A673 (cell line): ENCODE results near the gene UBAP1L. TPM values are rescaled to one million over a fixed set of nuclear protein-coding genes. Genes with fewer than 3 reads are reported as not detected.
A peak's percentile ranks its signal among the peaks of the same experiment; 100 is the strongest.

Source experiments
- BruUV-seq: library from RNA; stranded (reverse); fragments of 400-500 nt; replicated peaks from 2 replicates; lab custom pipeline; 2021; lab: Mats Ljungman, UMichigan
- CTCF ChIA-PET: fragments of 300-600 bp; sonication (Branson Sonifier 250); formaldehyde crosslinking; loops from one replicate; lab custom pipeline; 2022; ENCODE audit warnings: antibody characterized with exemption; lab: Charles Lee
- POLR2A ChIA-PET: fragments of 300-600 bp; sonication (Branson Sonifier 250); formaldehyde crosslinking; loops from one replicate; lab custom pipeline; 2022; ENCODE audit warnings: antibody characterized with exemption; ENCODE audit not compliant: low non-redundant PET; lab: Charles Lee
- DNase-seq: peaks from one replicate; pipeline ENCODE4 v3.0.0-alpha.2; 2015; ENCODE audit warnings: low spot score
- H3K27ac ChIP-seq: fragments of 200-600 bp; sonication (generic); 2 replicates; pipeline ENCODE4 v1.5.1; 2016; ENCODE audit warnings: mixed run types, low read depth, mild to moderate bottlenecking, mixed read lengths, antibody characterized with exemption, low read length; ENCODE audit not compliant: poor library complexity, severe bottlenecking
- H3K27me3 ChIP-seq: fragments of 200-600 bp; sonication (generic); replicated peaks from 2 replicates; pipeline ENCODE4 v1.6.1; 2017; ENCODE audit warnings: mixed run types, low read depth, mild to moderate bottlenecking, mixed read lengths, antibody characterized with exemption, low read length; ENCODE audit not compliant: insufficient read depth, poor library complexity
- H3K36me3 ChIP-seq: fragments of 200-600 bp; sonication (generic); 2 replicates; pipeline ENCODE4 v1.6.1; 2016; ENCODE audit warnings: mixed run types, mild to moderate bottlenecking, mixed read lengths, antibody characterized with exemption, low read length; ENCODE audit not compliant: insufficient read depth, poor library complexity, severe bottlenecking
- H3K4me1 ChIP-seq: fragments of 200-600 bp; sonication (generic); 2 replicates; pipeline ENCODE4 v1.6.1; 2017; ENCODE audit warnings: mixed run types, mild to moderate bottlenecking, mixed read lengths, antibody characterized with exemption, low read length; ENCODE audit not compliant: insufficient read depth, poor library complexity, severe bottlenecking
- H3K4me3 ChIP-seq: fragments of 200-600 bp; sonication (generic); 2 replicates; pipeline ENCODE4 v1.5.1; 2016; ENCODE audit warnings: low read depth, mixed run types, mild to moderate bottlenecking, mixed read lengths, low read length; ENCODE audit not compliant: poor library complexity, severe bottlenecking
- H3K9me3 ChIP-seq: fragments of 200-600 bp; sonication (generic); 2 replicates; pipeline ENCODE4 v1.6.1; 2016; ENCODE audit warnings: mixed run types, low read depth, mild to moderate bottlenecking, mixed read lengths, antibody characterized with exemption, low read length; ENCODE audit not compliant: poor library complexity, severe bottlenecking
- CTCF ChIP-seq: fragments of 300-800, 200-600 bp; sonication (generic); conservative IDR thresholded peaks from 2 replicates; pipeline ENCODE4 v1.5.1; 2017; ENCODE audit warnings: low read depth, mild to moderate bottlenecking, antibody characterized with exemption, low read length, moderate library complexity, mixed read lengths
- EZH2 ChIP-seq: fragments of 200-600 bp; sonication (generic); IDR thresholded peaks from 2 replicates; pipeline ENCODE4 v1.6.1; 2017; ENCODE audit warnings: borderline replicate concordance, low read depth, mild to moderate bottlenecking, mixed read lengths, antibody characterized with exemption, low read length; ENCODE audit not compliant: poor library complexity, severe bottlenecking
- intact Hi-C: fragments of 100-400 bp; cut with micrococcal nuclease; formaldehyde crosslinking; loops from one replicate; pipeline ENCODE4 v1.10.0; 2022; ENCODE audit not compliant: unreplicated experiment
- total RNA-seq: library from RNA; stranded (reverse); gene quantifications from 2 replicates; pipeline ENCODE4 v1.2.3, GENCODE V29; 2021

UBAP1L gene
- total RNA-seq, 1 experiment from 2014 or later = 3.9 TPM

- H3K27me3 ChIP-seq = no peaks in the 10 kb centered on the region
- POLR2A ChIA-PET = interaction anchor here (0.7 kb wide), 1 partner anchor 281 kb away, joined by 3 read pairs; no protein-coding TSS in a partner anchor
- H3K27ac ChIP-seq = no peak within 1 kb of the TSS
- DNase-seq = peak; percentile 49
- H3K4me3 ChIP-seq = peak within 1 kb of the TSS; percentile 44
- intact Hi-C loops = no loop called here
- no peaks in the 10 kb centered on the region for H3K9me3 ChIP-seq
- CTCF ChIA-PET = no interaction called here
- H3K36me3 ChIP-seq = no peaks in the 10 kb centered on the region
- TF ChIP-seq CTCF = no peak
- BruUV-seq = no TSS peak
- peaks cover 14% of the 10 kb centered on the region for H3K4me1 ChIP-seq
Observed at GRCh38 chr15:65067645-65068402, 47.2 kb downstream of the UBAP1L start, which contains the start of gene RASL12. Gene RASL12 (minus strand): TSS chr15:65067991. CDS start chr15:65067835, 156 bp downstream.

- POLR2A ChIA-PET = no interaction called here
- peaks cover 14% of the 10 kb centered on the region for H3K4me1 ChIP-seq
- no TSS peak for BruUV-seq
Observed at GRCh38 chr15:65067317-65067644, 47.7 kb downstream of the UBAP1L start.

GRCh38 chr15:65066635-65067316, 48.2 kb downstream of the UBAP1L start:
- H3K4me1 ChIP-seq = peaks cover 14% of the 10 kb centered on the region
- H3K27me3 ChIP-seq = no peaks in the 10 kb centered on the region
- H3K27ac ChIP-seq = no peak overlapping the region
- TF ChIP-seq CTCF = no peak
- TF ChIP-seq EZH2 = no peak
- CTCF ChIA-PET = no interaction called here
- H3K4me3 ChIP-seq = no peak overlapping the region
- intact Hi-C loops = no loop called here
- no peak for DNase-seq
- no TSS peak for BruUV-seq
- no peaks in the 10 kb centered on the region for H3K9me3 ChIP-seq
- POLR2A ChIA-PET = interaction anchor here (0.7 kb wide), 1 partner anchor 11 kb away, joined by 5 read pairs; no protein-coding TSS in a partner anchor
- no peaks in the 10 kb centered on the region for H3K36me3 ChIP-seq

More at GRCh38 chr15:65067317-65067644, 47.7 kb downstream of the UBAP1L start:
- H3K9me3 ChIP-seq = no peaks in the 10 kb centered on the region
- no peaks in the 10 kb centered on the region for H3K36me3 ChIP-seq
- no peaks in the 10 kb centered on the region for H3K27me3 ChIP-seq
- no peak for DNase-seq
- no peak overlapping the region for H3K27ac ChIP-seq
- peak overlapping the region; percentile 44 for H3K4me3 ChIP-seq
- intact Hi-C loops = no loop called here
- CTCF ChIA-PET = no interaction called here
- TF ChIP-seq EZH2 (no peak), CTCF (no peak)
